IPS-NIHi7 (cell line): ENCODE measurements around the gene RAB1B.
A peak's percentile ranks its signal among the peaks of the same experiment; 100 is the strongest.
"Not testable (repeated sequence)": the region's sequence is repeated elsewhere in the genome, so short reads cannot be mapped to it uniquely, and the experiment has no call there.

ENCODE experiments used
- DNase-seq: peaks from one replicate; pipeline ENCODE4 v3.0.0; 2012; ENCODE audit warnings: mixed read lengths; ENCODE audit errors: extremely low spot score

The RAB1B gene

GRCh38 chr11:66299186-66299585 lies 30.7 kb downstream of the RAB1B start:
- DNase-seq, result no peak

DNA sequence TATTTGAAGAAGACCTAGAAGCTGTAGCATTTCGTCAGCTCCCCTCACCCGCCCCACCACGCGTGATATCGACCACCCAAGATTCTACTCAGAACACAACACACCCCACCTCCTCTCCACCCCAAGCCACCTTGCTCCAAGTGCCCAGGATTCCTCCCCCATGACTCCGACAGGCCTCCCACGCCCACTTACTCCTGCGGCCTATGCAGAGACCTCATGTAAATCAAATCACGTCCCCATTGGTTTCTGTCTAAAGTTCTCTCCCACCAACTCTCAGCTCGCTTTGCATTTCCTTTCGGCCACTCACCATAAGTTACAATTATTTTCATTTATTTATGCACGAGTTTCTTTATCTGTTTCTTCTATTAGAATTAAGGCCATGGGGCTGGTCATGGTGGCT lies 34.2 kb downstream of the RAB1B start:
- no peak for DNase-seq

DNA sequence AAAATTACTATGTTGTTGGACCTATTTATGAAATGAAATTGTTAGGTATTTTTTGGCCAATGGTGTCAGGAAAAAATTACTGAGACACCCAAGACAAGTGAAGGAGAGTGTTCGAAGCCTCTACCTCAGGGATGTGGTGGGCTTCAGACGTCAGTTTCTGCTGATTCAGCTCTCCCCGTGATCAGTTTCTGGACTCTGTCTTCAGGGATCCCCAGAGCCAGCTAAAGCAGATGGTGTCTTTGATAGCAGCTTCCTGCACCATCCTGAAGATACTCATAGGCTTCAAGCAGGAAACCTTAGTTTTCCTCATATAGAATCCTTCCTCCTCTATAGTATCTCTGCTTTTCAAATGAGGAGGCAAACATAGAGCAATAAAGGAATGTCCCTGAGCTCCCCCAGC lies 41.0 kb downstream of the RAB1B start:
- DNase-seq, result no peak

GRCh38 chr11:66310324-66310723 lies 41.9 kb downstream of the RAB1B start:
- no peak for DNase-seq

- not testable (repeated sequence) for DNase-seq
Measured at GRCh38 chr11:66310803-66311440, 42.5 kb downstream of the RAB1B start.

GRCh38 chr11:66311470-66311964 lies 43.1 kb downstream of the RAB1B start:
- DNase-seq, result no peak

DNA sequence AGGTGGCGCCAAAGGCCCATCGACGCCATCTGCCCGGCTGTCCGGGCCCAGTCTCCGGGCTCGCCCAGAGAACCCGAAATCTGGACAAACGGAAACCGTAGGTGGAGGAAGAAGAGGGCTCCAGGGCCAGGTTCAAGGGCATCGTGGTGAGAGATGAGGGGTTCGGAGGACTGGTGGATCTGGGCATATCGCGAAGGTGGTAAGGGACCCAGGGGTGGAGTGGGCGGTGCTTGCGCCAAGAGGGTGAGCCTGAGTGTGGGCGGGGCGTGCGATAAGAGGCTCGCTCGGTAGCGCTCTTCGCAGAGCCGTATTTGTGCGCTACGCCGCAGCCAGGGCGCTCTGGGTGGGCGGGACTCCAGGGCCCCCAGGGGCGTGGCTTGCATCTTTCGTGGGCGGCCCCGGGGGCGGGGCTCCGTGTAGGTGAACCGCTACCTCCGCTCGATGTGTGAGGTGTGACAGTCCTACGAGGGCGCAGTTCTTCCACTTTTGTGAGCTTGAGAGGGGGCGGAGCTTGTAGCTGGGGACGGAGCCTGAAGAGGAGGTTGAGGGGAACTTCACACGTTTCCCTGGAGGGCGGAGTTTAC lies 43.6 kb downstream of the RAB1B start:
- DNase-seq, result peak; percentile 83

- peak; percentile 96 for DNase-seq
Measured at GRCh38 chr11:66312549-66313320, 44.3 kb downstream of the RAB1B start.

DNA sequence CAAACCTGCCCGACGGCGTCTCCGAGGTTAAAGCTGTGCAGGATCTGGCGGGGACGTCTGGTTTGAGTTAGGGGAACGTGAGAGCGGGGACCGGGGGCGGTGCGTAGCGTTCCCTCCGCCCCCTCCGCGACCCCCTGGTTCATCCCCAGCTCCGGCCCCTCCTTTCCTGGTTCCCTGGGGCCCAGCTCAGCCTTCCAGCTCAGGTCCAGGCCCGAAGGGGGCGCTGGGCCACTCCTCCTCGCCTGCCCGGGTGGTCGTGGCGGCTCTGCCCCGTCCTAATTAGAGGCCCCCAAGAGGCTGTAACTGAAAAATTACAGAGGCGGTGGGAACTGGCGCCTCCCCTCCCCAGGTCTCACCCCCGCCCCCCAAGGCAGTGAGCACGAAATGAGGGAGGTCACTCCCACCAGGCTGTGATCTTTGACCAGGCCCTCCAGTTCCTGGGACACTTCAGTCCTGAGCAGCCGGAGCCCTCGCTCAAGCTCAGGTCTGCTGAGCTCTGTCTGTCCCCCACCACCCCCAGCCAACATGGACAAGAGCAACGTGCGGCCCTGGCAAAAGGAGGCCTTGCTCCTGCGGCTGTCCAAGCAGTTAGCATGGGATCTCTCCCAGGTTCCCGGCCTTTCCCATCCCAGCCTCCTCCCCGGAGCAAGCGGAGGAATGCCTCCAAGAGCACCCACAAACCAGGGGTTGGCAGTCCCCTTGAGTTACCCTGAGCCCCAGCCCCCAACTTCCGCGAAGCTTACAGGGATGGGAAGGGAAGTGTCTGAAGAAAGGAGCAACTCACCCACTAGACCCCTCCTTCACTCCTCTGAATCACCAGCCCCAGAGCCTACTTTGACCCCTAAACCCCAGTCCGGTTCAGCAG lies 45.1 kb downstream of the RAB1B start:
- peak; percentile 55 for DNase-seq

- DNase-seq, result no peak
Measured at GRCh38 chr11:66314186-66314501, 45.7 kb downstream of the RAB1B start.

DNA sequence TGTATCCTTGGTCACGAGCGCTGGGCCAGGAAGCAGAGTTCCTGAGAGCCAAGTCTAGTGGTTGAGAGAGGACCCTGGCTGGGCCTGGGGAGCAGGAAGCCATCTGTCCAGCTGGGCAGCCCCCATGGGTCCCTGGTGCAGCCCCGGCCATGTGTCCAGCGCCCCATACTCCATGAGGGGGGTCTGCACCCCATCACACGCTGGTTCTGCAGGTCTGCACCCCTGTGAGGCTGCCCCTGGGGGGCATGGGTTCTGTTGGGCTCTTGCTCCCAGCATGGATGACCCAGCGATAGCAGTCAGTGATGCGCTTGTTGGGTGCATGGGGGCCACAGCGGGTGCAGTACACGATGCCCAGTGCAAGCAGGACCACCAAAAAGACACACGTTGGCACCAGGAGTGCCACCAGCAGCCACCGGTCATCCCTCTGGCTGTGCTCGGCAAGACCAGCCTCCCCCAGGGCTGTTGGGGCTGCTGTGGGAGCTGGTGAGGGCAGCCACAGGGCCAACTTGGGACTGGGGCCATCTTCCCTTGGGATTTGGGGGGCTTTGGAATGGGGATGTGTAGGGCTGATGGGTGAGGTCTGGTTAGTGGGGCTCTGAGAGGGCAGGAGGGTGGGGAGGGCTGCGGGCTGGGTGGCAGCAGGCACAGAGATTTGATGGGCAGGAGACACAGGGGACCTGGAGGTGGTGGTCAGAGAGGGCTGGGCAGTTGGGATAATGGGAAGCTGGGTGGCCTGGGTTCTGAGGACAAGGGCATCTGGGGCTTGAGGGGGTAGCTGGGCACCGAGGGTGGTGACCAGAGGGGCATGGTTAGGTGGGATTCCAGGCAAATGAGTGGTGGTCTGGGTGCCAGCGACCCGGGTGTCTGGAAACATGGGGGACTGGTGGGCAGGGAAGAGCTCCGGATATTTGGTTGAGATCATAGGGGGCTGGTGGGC lies 46.4 kb downstream of the RAB1B start:
- DNase-seq, result no peak

DNA sequence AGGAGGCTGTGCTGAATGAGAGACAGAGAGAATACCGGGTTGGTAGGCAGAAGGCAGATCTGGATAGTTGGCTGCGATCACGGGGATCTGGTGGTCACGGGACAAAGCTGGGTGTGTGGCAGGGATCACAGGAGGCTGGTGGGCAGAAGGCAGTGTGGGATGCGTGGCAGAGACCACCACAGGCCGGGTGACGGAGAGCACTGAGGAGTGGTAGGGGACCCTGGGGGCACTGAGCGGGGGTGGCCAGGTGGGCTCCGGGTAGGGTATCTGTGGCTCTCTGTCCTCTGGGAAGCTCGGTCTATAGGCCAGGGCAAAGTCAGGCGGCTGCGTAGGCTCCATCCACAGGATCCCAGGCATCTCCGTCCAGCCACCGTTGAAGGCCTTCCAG lies 47.1 kb downstream of the RAB1B start:
- DNase-seq, result no peak

- DNase-seq, result no peak
Measured at GRCh38 chr11:66315921-66316811, 47.7 kb downstream of the RAB1B start.

GRCh38 chr11:66316849-66317251 lies 48.4 kb downstream of the RAB1B start, which contains the start of gene CD248:
Gene CD248 (minus strand): TSS chr11:66317044. CDS start chr11:66317027, 17 bp downstream.
- DNase-seq, result peak; percentile 72

- DNase-seq, result no peak
Measured at GRCh38 chr11:66317322-66317722, 48.9 kb downstream of the RAB1B start.

- DNase-seq, result peak; percentile 35
Measured at GRCh38 chr11:66317723-66318599, 49.5 kb downstream of the RAB1B start.

GRCh38 chr11:66318600-66318970 lies 50.1 kb downstream of the RAB1B start:
- no peak for DNase-seq

- not testable (repeated sequence) for DNase-seq
Measured at GRCh38 chr11:66320289-66320688, 51.9 kb downstream of the RAB1B start.

GRCh38 chr11:66320748-66321147 lies 52.3 kb downstream of the RAB1B start:
- DNase-seq, result not testable (repeated sequence)
